ENCODE measurements around the gene LSM14B. TPM values are rescaled to one million over a fixed set of nuclear protein-coding genes. Genes with fewer than 3 reads are reported as not detected.

LSM14B gene
- total RNA-seq, 1 experiment from 2014 or later: 82.4 TPM

DNA sequence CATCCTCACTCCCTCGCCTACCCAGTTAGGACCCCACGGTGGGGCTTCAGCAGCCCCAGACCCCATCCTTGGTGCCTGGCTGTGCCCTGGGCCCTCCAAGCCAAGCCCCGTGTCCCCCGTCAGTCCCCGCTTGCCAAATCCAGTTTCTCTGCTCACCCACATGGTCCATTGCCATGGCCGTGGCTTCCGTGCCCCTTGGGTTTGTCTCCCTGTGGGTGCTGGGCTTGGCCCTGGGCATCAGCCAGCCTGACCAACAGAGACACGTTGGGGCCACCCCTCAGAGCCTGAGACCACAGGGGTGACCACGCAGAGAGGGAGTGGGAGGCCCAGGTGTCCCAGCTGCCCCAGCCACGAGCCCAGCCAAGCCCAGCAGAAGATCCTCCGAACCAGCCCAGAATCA is 28.9 kb downstream of the LSM14B start:
- Histone ChIP-seq H2BK15ac (ENCODE audit: low read depth, low read length) (no peak overlapping the region), H2BK120ac (ENCODE audit: low read depth, low read length, poor library complexity, severe bottlenecking) (no peak overlapping the region), H3K23me2 (ENCODE audit: insufficient read length, low read depth, low read length, poor library complexity, severe bottlenecking) (no peaks in the 10 kb centered on the region), H3K4me2 (ENCODE audit: insufficient read depth, insufficient read length, low read length) (no peak overlapping the region), H3K9ac (ENCODE audit: extremely low read depth, insufficient read length, low read length) (no peak overlapping the region), H3K9me3 (ENCODE audit: control insufficient read depth, low read depth, low read length) (no peaks in the 10 kb centered on the region), H2BK5ac (ENCODE audit: insufficient read length, low read length) (no peak overlapping the region), H3K18ac (ENCODE audit: insufficient read length, low read depth, low read length) (no peak overlapping the region), H3K27me3 (ENCODE audit: insufficient read depth, low read length) (no peaks in the 10 kb centered on the region), H4K20me1 (ENCODE audit: control insufficient read depth, insufficient read depth, insufficient read length) (no peaks in the 10 kb centered on the region), H4K5ac (ENCODE audit: insufficient read length, low read depth, low read length) (no peak overlapping the region), H3K4me1 (ENCODE audit: insufficient read depth, low read length) (peaks cover 9% of the 10 kb centered on the region; the same call in 1 of the 2 replicates), H2AK5ac (ENCODE audit: insufficient read length, low read length) (no peak overlapping the region), H3K14ac (ENCODE audit: insufficient read depth, low read length) (no peak overlapping the region; the same call in 1 of the 2 replicates), H3K4ac (ENCODE audit: low read depth, low read length) (no peak overlapping the region), H4K8ac (replicated peaks; ENCODE audit: insufficient read length, low read depth, low read length) (no peak overlapping the region), H3T11ph (ENCODE audit: low read length) (no peak overlapping the region), H3K79me1 (ENCODE audit: insufficient read depth, low read depth, low read length, poor library complexity, severe bottlenecking) (peaks cover 12% of the 10 kb centered on the region), H2BK12ac (ENCODE audit: insufficient read length, low read depth, low read length) (no peak overlapping the region), H3K79me2 (ENCODE audit: insufficient read depth, low read length) (peaks cover 53% of the 10 kb centered on the region), H3K23ac (ENCODE audit: insufficient read length, low read depth, low read length) (no peak overlapping the region), H3K27ac (ENCODE audit: insufficient read length, low read depth, low read length) (no peak overlapping the region), H3K56ac (ENCODE audit: insufficient read length, low read depth, low read length) (no peak overlapping the region), H2AFZ (ENCODE audit: low read length) (no peak overlapping the region), H2BK20ac (ENCODE audit: low read depth, low read length, poor library complexity, severe bottlenecking) (no peak overlapping the region), H4K91ac (ENCODE audit: insufficient read length, low read depth, low read length) (no peak overlapping the region)
- H3K27me3 Mint-ChIP-seq (ENCODE audit: low read depth): no peaks in the 10 kb centered on the region
- no peak for TF ChIP-seq CTCF (conservative IDR thresholded peaks at IDR 0.05)
- H3K9me3 Mint-ChIP-seq: peaks cover 6% of the 10 kb centered on the region in 2 experiments; a peak in 2 of 5 replicates
- peaks cover 44 to 48% of the 10 kb centered on the region in 2 experiments for H3K4me1 Mint-ChIP-seq
- H3K27ac Mint-ChIP-seq: no peak overlapping the region
- H3K4me3 Mint-ChIP-seq: no peak overlapping the region
- H3K36me3 Mint-ChIP-seq (ENCODE audit: insufficient read depth in 1 of 3, low read depth in 3 of 3): peaks cover 27 to 39% (median 30%) of the 10 kb centered on the region in 3 experiments
- no peak for DNase-seq
- WGBS (ENCODE audit: extremely low coverage, insufficient read length, low lambda C conversion rate): no CpG with 5 or more reads among the region's 11 CpGs

Data from H9 (cell line).